Bronchial epithelial cell (primary cell): ENCODE data around the gene CRB3. TPM values are rescaled to one million over a fixed set of nuclear protein-coding genes. Genes with fewer than 3 reads are reported as not detected.
"Not testable (repeated sequence)": the region's sequence is repeated elsewhere in the genome, so short reads cannot be mapped to it uniquely, and the experiment has no call there.

Experiments used
- DNase-seq: peaks from one replicate; pipeline ENCODE4 v3.0.0-alpha.2; 2010; ENCODE audit warnings: low read depth
- FAIRE-seq: peaks from 2 replicates; lab custom pipeline; 2011; peaks lifted over from hg19 to GRCh38; lab: Jason Lieb, UNC
- H3K27me3 ChIP-seq: 2 replicates; pipeline ENCODE4 v1.5.1; 2011; ENCODE audit warnings: low read length; ENCODE audit not compliant: control insufficient read depth, insufficient read depth
- H3K36me3 ChIP-seq: 2 replicates; pipeline ENCODE4 v1.5.1; 2011; ENCODE audit warnings: low read length; ENCODE audit not compliant: control insufficient read depth, insufficient read depth
- H3K4me3 ChIP-seq: 2 replicates; pipeline ENCODE4 v1.5.1; 2011; ENCODE audit warnings: mild to moderate bottlenecking, low read depth, low read length, control low read depth
- CTCF ChIP-seq: IDR thresholded peaks from 2 replicates; pipeline ENCODE4 v1.5.1; 2011; ENCODE audit warnings: mild to moderate bottlenecking, moderate library complexity, low read length, control low read depth, inconsistent platforms; ENCODE audit not compliant: insufficient read depth, severe bottlenecking
- total RNA-seq: library from RNA; depleted of rRNA; stranded (reverse); fragments of >200 nt; gene quantifications from 2 replicates; pipeline ENCODE4 v1.2.1, GENCODE V29; 2014

The CRB3 gene
- total RNA-seq, 1 donor from 2014 or later: 49.5 TPM

- DNase-seq (no peak), FAIRE-seq (no peak)
- Histone ChIP-seq H3K4me3 (no peak overlapping the region), H3K36me3 (no peaks in the 10 kb centered on the region), H3K27me3 (peaks cover 14% of the 10 kb centered on the region)
- TF ChIP-seq CTCF: no peak
Measured at GRCh38 chr19:6503407-6504201, 39.5 kb downstream of the CRB3 start.

GRCh38 chr19:6508028-6508771 lies 44.1 kb downstream of the CRB3 start:
- FAIRE-seq, H3K4me3 ChIP-seq, H3K36me3 ChIP-seq: not testable (repeated sequence)

GRCh38 chr19:6509118-6509971 lies 45.3 kb downstream of the CRB3 start:
- no peak for FAIRE-seq
- H3K27me3 ChIP-seq: no peaks in the 10 kb centered on the region
- TF ChIP-seq CTCF: no peak

More at GRCh38 chr19:6508028-6508771, 44.1 kb downstream of the CRB3 start:
- not testable (repeated sequence) for DNase-seq, H3K27me3 ChIP-seq

GRCh38 chr19:6510618-6511017 lies 46.5 kb downstream of the CRB3 start:
- Histone ChIP-seq H3K27me3 (no peaks in the 10 kb centered on the region), H3K36me3 (no peaks in the 10 kb centered on the region), H3K4me3 (no peak overlapping the region)
- DNase-seq (no peak), FAIRE-seq (no peak)
- TF ChIP-seq CTCF: no peak

More at GRCh38 chr19:6509118-6509971, 45.3 kb downstream of the CRB3 start:
- Histone ChIP-seq H3K36me3 (no peaks in the 10 kb centered on the region), H3K4me3 (no peak overlapping the region)
- no peak for DNase-seq

GRCh38 chr19:6514089-6514488 lies 50.0 kb downstream of the CRB3 start:
- H3K27me3 ChIP-seq: no peaks in the 10 kb centered on the region
- FAIRE-seq (no peak), DNase-seq (no peak)
- no peak overlapping the region for H3K4me3 ChIP-seq
- no peaks in the 10 kb centered on the region for H3K36me3 ChIP-seq
- no peak for TF ChIP-seq CTCF
